RWPE2 (cell line): Measurements from ENCODE around the gene UTS2R.
"Not testable (repeated sequence)": the region's sequence is repeated elsewhere in the genome, so short reads cannot be mapped to it uniquely, and the experiment has no call there.

Experiments used
- ATAC-seq: fragments of 200-7000 bp; cut with Tn5 transposase; 3 replicates; pipeline ENCODE4 v1.9.1; 2021; ENCODE audit warnings: low read depth
- DNase-seq: peaks from one replicate; pipeline ENCODE4 v3.0.0-alpha.2; 2020; ENCODE audit warnings: low spot score
- H3K27ac ChIP-seq: fragments of 450-650 bp; 2 replicates; pipeline ENCODE4 v1.5.1; 2017; ENCODE audit warnings: mild to moderate bottlenecking; ENCODE audit not compliant: poor library complexity, severe bottlenecking
- H3K27me3 ChIP-seq: fragments of 250-450 bp; sonication (Bioruptor Pico); 2 replicates; pipeline ENCODE4 v1.5.1; 2021; ENCODE audit warnings: mild to moderate bottlenecking, moderate library complexity; ENCODE audit not compliant: insufficient read depth, poor library complexity, severe bottlenecking
- H3K36me3 ChIP-seq: fragments of 250-450 bp; sonication (Bioruptor Pico); 2 replicates; pipeline ENCODE4 v1.5.1; 2020; ENCODE audit warnings: low read depth, mild to moderate bottlenecking, moderate library complexity
- H3K4me1 ChIP-seq: fragments of 250-450 bp; sonication (Bioruptor Pico); 2 replicates; pipeline ENCODE4 v1.5.1; 2021; ENCODE audit warnings: mild to moderate bottlenecking, moderate library complexity; ENCODE audit not compliant: insufficient read depth, poor library complexity, severe bottlenecking
- H3K4me3 ChIP-seq: fragments of 250-450 bp; sonication (Bioruptor Pico); 2 replicates; pipeline ENCODE4 v1.5.1; 2021; ENCODE audit warnings: mild to moderate bottlenecking, moderate library complexity; ENCODE audit not compliant: severe bottlenecking
- H3K9me3 ChIP-seq: fragments of 250-450 bp; sonication (Bioruptor Pico); 2 replicates; pipeline ENCODE4 v1.5.1; 2021; ENCODE audit warnings: mild to moderate bottlenecking, moderate library complexity; ENCODE audit not compliant: severe bottlenecking
- CTCF ChIP-seq: fragments of 450-650 bp; IDR thresholded peaks from one replicate; pipeline ENCODE4 v1.5.1; 2017; ENCODE audit warnings: mild to moderate bottlenecking, moderate library complexity; ENCODE audit not compliant: poor library complexity, severe bottlenecking

UTS2R gene

GRCh38 chr17:82378741-82379021 lies 7.1 kb downstream of the UTS2R start:
- H3K36me3 ChIP-seq = no peaks in the 10 kb centered on the region
- TF ChIP-seq CTCF = no peak
- peaks cover 46% of the 10 kb centered on the region for H3K27me3 ChIP-seq
- H3K4me3 ChIP-seq = no peak overlapping the region
- no peaks in the 10 kb centered on the region for H3K4me1 ChIP-seq
- no peaks in the 10 kb centered on the region for H3K9me3 ChIP-seq
- no peak overlapping the region for H3K27ac ChIP-seq
- DNase-seq (peak; percentile 51), ATAC-seq (no peak)

- H3K27ac ChIP-seq = no peak overlapping the region
These were observed 9.5 kb downstream of the UTS2R start for GRCh38 chr17:82380860-82381702.

GRCh38 chr17:82381703-82382009 lies 10.1 kb downstream of the UTS2R start:
- H3K27me3 ChIP-seq = peaks cover 21% of the 10 kb centered on the region
- not testable (repeated sequence) for H3K36me3 ChIP-seq, H3K27ac ChIP-seq, DNase-seq, ATAC-seq, H3K4me3 ChIP-seq, H3K9me3 ChIP-seq
- peaks cover 10% of the 10 kb centered on the region for H3K4me1 ChIP-seq

More at GRCh38 chr17:82380860-82381702, 9.5 kb downstream of the UTS2R start:
- no peak for DNase-seq
- Histone ChIP-seq H3K27me3 (peaks cover 25% of the 10 kb centered on the region), H3K36me3 (no peaks in the 10 kb centered on the region), H3K4me3 (no peak overlapping the region), H3K9me3 (no peaks in the 10 kb centered on the region), H3K4me1 (peaks cover 10% of the 10 kb centered on the region)
- ATAC-seq = no peak
- TF ChIP-seq CTCF = no peak

GRCh38 chr17:82382220-82382932 lies 10.8 kb downstream of the UTS2R start:
- not testable (repeated sequence) for H3K36me3 ChIP-seq, H3K9me3 ChIP-seq, ATAC-seq, H3K4me3 ChIP-seq, H3K27ac ChIP-seq
- peak; percentile 54 for DNase-seq
- H3K27me3 ChIP-seq = peaks cover 19% of the 10 kb centered on the region
- H3K4me1 ChIP-seq = peaks cover 10% of the 10 kb centered on the region

GRCh38 chr17:82382933-82383255 lies 11.3 kb downstream of the UTS2R start:
- DNase-seq (peak; percentile 68), ATAC-seq (no peak)
- TF ChIP-seq CTCF = no peak
- no peaks in the 10 kb centered on the region for H3K36me3 ChIP-seq
- H3K4me3 ChIP-seq = no peak overlapping the region
- no peaks in the 10 kb centered on the region for H3K9me3 ChIP-seq
- peaks cover 10% of the 10 kb centered on the region for H3K4me1 ChIP-seq
- H3K27me3 ChIP-seq = peaks cover 19% of the 10 kb centered on the region
- H3K27ac ChIP-seq = no peak overlapping the region

GRCh38 chr17:82383411-82383810 lies 11.8 kb downstream of the UTS2R start:
- no peaks in the 10 kb centered on the region for H3K36me3 ChIP-seq
- H3K27me3 ChIP-seq = peaks cover 16% of the 10 kb centered on the region
- TF ChIP-seq CTCF = no peak
- H3K4me3 ChIP-seq = no peak overlapping the region
- ATAC-seq (no peak), DNase-seq (no peak)
- no peaks in the 10 kb centered on the region for H3K9me3 ChIP-seq
- H3K27ac ChIP-seq = no peak overlapping the region
- H3K4me1 ChIP-seq = peaks cover 10% of the 10 kb centered on the region
